Skeletal muscle tissue (tissue), 4 donors: ENCODE data around the gene SYNPO. TPM values are rescaled to one million over a fixed set of nuclear protein-coding genes. Genes with fewer than 3 reads are reported as not detected.
A peak's percentile ranks its signal among the peaks of the same experiment; 100 is the strongest.

Source experiments
- H3K27ac ChIP-seq: one replicate; pipeline ENCODE4 v1.7.0; 2013; ENCODE audit warnings: mild to moderate bottlenecking, low read depth, low read length, inconsistent platforms
- H3K27me3 ChIP-seq, 3 donors: one replicate each; pipeline ENCODE4 v1.7.0; 2013; ENCODE audit warnings: low read length in 3 of 3; ENCODE audit not compliant: control insufficient read depth in 3 of 3, insufficient read depth in 3 of 3
- H3K36me3 ChIP-seq, 3 donors: one replicate each; pipeline ENCODE4 v1.7.0; 2013; ENCODE audit warnings: low read length in 3 of 3; ENCODE audit not compliant: control insufficient read depth in 3 of 3, insufficient read depth in 3 of 3
- H3K4me1 ChIP-seq, 3 donors: one replicate each; pipeline ENCODE4 v1.7.0; 2013; ENCODE audit warnings: low read length in 3 of 3, mild to moderate bottlenecking in 3 of 3; ENCODE audit not compliant: control insufficient read depth in 3 of 3, insufficient read depth in 3 of 3
- H3K4me3 ChIP-seq, 3 donors: one replicate each; pipeline ENCODE4 v1.7.0; 2013; ENCODE audit warnings: low read length in 3 of 3
- H3K9ac ChIP-seq, 3 donors: one replicate each; pipeline ENCODE4 v1.7.0; 2013; ENCODE audit warnings: low read length in 3 of 3, mild to moderate bottlenecking in 3 of 3, moderate library complexity in 2 of 3, low read depth in 1 of 3
- H3K9me3 ChIP-seq, 3 donors: one replicate each; pipeline ENCODE4 v1.7.0; 2013; ENCODE audit warnings: low read length in 3 of 3; ENCODE audit not compliant: control insufficient read depth in 3 of 3
- total RNA-seq: library from RNA; depleted of rRNA; stranded (reverse); fragments of >200 nt; gene quantifications from one replicate; pipeline ENCODE4 v1.2.3, GENCODE V29; 2014
- donor health status: Osteomylitis.

Gene SYNPO
- total RNA-seq, 1 donor from 2014 or later: 6.3 TPM

DNA sequence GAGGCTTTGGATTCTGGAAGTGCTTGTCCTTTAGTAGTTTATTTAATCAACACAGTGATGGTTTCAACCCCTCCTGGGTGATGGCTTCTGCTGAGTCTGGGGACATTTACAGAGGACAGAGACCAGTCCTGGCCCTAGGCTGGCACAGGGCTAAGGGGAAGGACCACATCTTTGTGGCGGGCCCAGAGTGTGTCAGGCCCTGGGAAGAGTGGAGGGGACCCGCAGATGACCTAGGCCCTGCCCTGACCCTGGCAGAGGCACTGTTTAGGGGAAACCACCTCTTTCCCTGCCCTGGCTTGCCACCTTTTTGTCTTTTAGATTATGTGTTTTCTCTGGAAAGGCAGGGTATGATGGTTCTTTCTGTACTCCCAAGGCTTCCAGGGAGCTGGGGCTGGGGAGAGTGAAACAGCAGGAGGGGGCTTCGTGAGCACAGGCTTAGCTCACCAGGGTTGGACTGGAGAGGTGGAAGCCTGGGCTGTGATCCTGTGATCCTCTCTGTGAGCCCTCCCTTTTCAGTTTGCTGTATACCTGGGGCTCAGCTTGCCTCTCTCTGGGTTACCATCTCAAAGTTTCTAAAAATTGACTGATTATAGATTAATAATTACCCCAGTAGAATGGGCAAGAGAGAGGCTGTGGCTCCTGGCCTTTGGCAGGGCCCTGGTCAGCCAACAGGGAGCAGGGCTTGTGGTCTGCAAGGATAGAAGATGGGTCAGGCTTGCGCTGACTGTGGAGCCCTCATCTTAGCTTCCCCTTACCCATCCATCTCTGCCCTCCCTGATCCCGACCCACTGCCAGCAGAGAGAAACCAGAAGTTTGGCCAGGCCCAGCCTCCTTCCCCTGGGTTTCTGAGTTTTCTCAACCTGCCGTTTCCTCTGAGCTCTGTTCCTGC is 1.7 kb upstream of the SYNPO start:
- no peaks in the 10 kb centered on the region for H3K9me3 ChIP-seq
- peaks cover 4 to 12% (median 10%) of the 10 kb centered on the region in 3 donors for H3K36me3 ChIP-seq
- peak overlapping the region; percentile 92 for H3K27ac ChIP-seq
- H3K9ac ChIP-seq: peak overlapping the region; percentile 47 to 88 (median 50)
- peak overlapping the region in 2 of 3 donors; percentile 9 to 22 for H3K4me3 ChIP-seq
- no peaks in the 10 kb centered on the region for H3K27me3 ChIP-seq
- H3K4me1 ChIP-seq: peaks cover 83 to 97% (median 92%) of the 10 kb centered on the region in 3 donors

DNA sequence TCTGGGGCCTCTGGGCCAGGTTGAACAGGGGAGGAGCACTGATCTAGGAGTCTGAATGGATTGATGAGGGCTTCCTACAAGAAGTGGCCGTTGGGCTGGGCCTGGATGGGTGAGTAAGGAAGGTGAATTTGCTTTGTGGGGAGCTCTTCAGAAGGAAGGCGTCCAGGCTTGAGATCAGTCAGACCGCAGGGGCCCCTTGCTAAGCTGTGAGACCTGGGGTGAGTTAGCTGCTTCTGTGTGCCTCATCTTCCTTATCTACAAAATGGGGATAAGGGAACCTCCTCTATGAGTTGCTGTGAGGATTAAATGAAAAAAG is 1.1 kb upstream of the SYNPO start:
- H3K4me1 ChIP-seq: peaks cover 84 to 99% (median 94%) of the 10 kb centered on the region in 3 donors

GRCh38 chr5:150639751-150640150 is 709 bp upstream of the SYNPO start:
- H3K27me3 ChIP-seq: no peaks in the 10 kb centered on the region
- peaks cover 86 to 99% (median 96%) of the 10 kb centered on the region in 3 donors for H3K4me1 ChIP-seq
- H3K36me3 ChIP-seq: peaks cover 0 to 7% (median 4%) of the 10 kb centered on the region in 3 donors
- H3K27ac ChIP-seq: peak overlapping the region; percentile 92
- peak overlapping the region; percentile 30 to 88 (median 41) for H3K9ac ChIP-seq
- H3K9me3 ChIP-seq: no peaks in the 10 kb centered on the region
- peak overlapping the region; percentile 42 to 72 (median 60) for H3K4me3 ChIP-seq

More for the DNA sequence above, 1.1 kb upstream of the SYNPO start:
- peak overlapping the region; percentile 36 to 88 (median 50) for H3K9ac ChIP-seq
- peaks cover under 1 to 9% (median 6%) of the 10 kb centered on the region in 3 donors for H3K36me3 ChIP-seq
- no peaks in the 10 kb centered on the region for H3K9me3 ChIP-seq
- peak overlapping the region in 2 of 3 donors; percentile 9 to 22 for H3K4me3 ChIP-seq
- H3K27ac ChIP-seq: peak overlapping the region; percentile 92
- no peaks in the 10 kb centered on the region for H3K27me3 ChIP-seq

- Histone ChIP-seq H3K27me3 (no peaks in the 10 kb centered on the region), H3K9me3 (no peaks in the 10 kb centered on the region), H3K36me3 (peaks cover 0 to 3% (median 0%) of the 10 kb centered on the region in 3 donors), H3K27ac (peak overlapping the region; percentile 92), H3K4me1 (peaks cover 88 to 99% (median 96%) of the 10 kb centered on the region in 3 donors), H3K4me3 (peak overlapping the region; percentile 42 to 72 (median 60)), H3K9ac (peak overlapping the region; percentile 63 to 88 (median 69))
These were observed 628 bp downstream of the SYNPO start for GRCh38 chr5:150641006-150641570.

DNA sequence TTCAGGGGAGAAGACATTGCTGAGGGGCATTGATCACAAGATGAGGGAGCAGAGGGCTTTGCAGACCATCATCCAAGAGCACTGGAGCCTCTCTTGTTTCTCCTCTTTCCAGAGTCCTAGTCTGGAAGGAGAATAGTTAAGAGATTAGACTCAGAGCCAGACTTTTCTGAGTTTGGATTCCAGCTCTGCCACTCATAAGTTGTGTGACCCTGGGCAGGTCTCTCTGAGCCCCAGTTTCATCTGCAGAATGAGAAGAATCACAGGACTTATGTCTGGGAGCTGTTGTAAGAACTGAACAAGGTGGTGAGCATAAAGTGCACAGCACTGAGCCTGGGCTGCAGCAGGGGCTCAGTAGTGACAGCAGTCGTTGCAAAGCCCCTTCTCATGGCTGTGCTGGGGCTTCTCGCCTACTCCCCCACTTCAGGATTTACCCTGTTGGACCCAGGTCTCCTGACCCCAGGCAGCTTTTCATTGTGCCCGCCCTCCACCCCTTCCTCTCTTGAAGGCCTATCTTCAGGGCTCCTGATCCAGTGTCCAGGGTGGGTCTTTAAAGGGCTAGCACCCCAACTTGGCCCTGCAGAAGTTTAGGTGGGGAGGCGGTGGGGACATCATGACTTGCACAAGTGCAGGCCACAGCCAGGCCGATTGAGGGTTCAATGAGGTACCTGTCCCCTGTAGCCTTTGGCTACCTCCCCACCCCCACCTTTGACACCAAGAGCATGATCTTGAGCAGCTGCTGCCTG is 1.5 kb downstream of the SYNPO start:
- Histone ChIP-seq H3K27me3 (no peaks in the 10 kb centered on the region), H3K4me3 (peak overlapping the region; percentile 17 to 70 (median 39)), H3K27ac (peak overlapping the region; percentile 92), H3K36me3 (peaks cover 0 to under 1% (median 0%) of the 10 kb centered on the region in 3 donors), H3K4me1 (peaks cover 80 to 93% (median 91%) of the 10 kb centered on the region in 3 donors), H3K9ac (peak overlapping the region; percentile 63 to 88 (median 69)), H3K9me3 (no peaks in the 10 kb centered on the region)

- Histone ChIP-seq H3K4me1 (peaks cover 82 to 92% (median 91%) of the 10 kb centered on the region in 3 donors), H3K27me3 (no peaks in the 10 kb centered on the region), H3K4me3 (peak overlapping the region; percentile 16 to 70 (median 25)), H3K9ac (peak overlapping the region; percentile 63 to 88 (median 69)), H3K36me3 (no peaks in the 10 kb centered on the region), H3K9me3 (no peaks in the 10 kb centered on the region), H3K27ac (peak overlapping the region; percentile 92)
These were observed 2.1 kb downstream of the SYNPO start for GRCh38 chr5:150642567-150642927.

DNA sequence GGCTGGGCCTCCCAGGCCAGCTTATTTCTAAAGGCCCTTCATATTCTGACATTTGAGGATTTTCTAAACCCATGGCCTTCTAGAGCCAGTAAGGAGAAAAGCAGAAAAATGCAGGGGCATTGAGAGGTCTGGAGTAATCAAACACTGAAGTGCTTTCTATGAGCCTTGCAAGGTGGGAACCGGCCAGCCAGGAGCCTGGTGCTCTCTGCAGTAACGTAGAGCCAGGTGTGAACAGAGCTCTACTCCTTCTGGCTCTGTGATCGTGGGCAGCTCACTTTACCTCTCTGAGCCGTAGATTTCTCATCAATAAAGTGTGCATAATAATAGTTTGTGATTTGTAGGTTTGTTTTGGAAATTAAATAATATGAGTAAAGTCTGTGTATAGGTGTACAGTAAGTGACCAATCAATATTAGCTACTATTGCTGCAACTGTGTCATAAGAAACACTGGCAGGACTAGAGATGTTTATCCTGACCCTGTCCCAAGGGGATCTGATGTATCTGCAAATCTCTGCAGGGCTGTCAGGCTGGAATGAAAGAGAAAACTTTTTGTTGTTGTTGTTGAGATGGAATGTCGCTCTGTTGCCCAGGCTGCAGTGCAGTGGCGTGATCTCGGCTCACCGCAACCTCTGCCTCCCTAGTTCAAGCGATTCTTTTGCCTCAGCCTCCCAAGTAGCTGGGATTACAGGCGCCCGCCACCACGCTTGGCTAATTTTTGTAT is 2.7 kb downstream of the SYNPO start:
- no peaks in the 10 kb centered on the region for H3K9me3 ChIP-seq
- no peaks in the 10 kb centered on the region for H3K27me3 ChIP-seq
- peak overlapping the region; percentile 92 for H3K27ac ChIP-seq
- peaks cover 0 to under 1% (median under 1%) of the 10 kb centered on the region in 3 donors for H3K36me3 ChIP-seq
- peak overlapping the region; percentile 16 to 70 (median 25) for H3K4me3 ChIP-seq
- H3K9ac ChIP-seq: peak overlapping the region; percentile 63 to 88 (median 69)
- peaks cover 83 to 93% (median 92%) of the 10 kb centered on the region in 3 donors for H3K4me1 ChIP-seq

DNA sequence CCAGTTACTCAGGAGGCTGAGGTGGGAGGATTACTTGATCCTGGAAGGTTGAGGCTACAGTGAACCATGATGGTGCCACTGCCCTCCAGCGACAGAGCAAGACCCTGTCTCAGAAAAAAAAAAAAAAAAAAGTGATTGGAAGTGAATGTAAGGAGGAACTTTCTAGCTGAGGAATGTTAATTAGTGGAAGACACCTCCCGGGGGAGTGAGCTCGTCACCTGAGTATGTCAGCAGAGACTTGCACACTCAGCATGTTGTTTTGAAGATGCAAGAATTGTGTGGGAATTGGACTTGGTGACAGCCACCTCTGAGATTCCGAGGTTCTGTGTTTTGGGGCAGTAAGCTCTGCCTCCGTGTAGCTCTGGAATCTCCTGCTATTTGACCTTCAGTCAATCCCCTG is 3.6 kb downstream of the SYNPO start:
- no peak overlapping the region for H3K4me3 ChIP-seq
- peak overlapping the region; percentile 15 to 79 (median 74) for H3K9ac ChIP-seq
- peaks cover 83 to 93% (median 92%) of the 10 kb centered on the region in 3 donors for H3K4me1 ChIP-seq

GRCh38 chr5:150644514-150644913 is 4.1 kb downstream of the SYNPO start:
- peaks cover 83 to 93% (median 92%) of the 10 kb centered on the region in 3 donors for H3K4me1 ChIP-seq
- peak overlapping the region in 1 of 3 donors; percentile 29 for H3K4me3 ChIP-seq
- no peaks in the 10 kb centered on the region for H3K9me3 ChIP-seq
- H3K27me3 ChIP-seq: no peaks in the 10 kb centered on the region
- peaks cover 12 to 14% (median 13%) of the 10 kb centered on the region in 3 donors for H3K36me3 ChIP-seq
- peak overlapping the region; percentile 92 for H3K27ac ChIP-seq
- peak overlapping the region; percentile 15 to 79 (median 74) for H3K9ac ChIP-seq

More for the DNA sequence above, 3.6 kb downstream of the SYNPO start:
- H3K27ac ChIP-seq: peak overlapping the region; percentile 92
- peaks cover 8 to 10% (median 10%) of the 10 kb centered on the region in 3 donors for H3K36me3 ChIP-seq
- H3K27me3 ChIP-seq: no peaks in the 10 kb centered on the region
- no peaks in the 10 kb centered on the region for H3K9me3 ChIP-seq
